Measurements from ENCODE around the gene TBL1X.

GRCh38 chrX:9785944-9786797, 321.3 kb downstream of the TBL1X start, which contains the start of gene SHROOM2:
- TF ChIP-seq ETV5 (CRISPR knock-in tag; IDR thresholded peaks at IDR 0.05; ENCODE audit: borderline replicate concordance), result no peak
- TF ChIP-seq KDM6A (CRISPR knock-in tag; IDR thresholded peaks at IDR 0.05; ENCODE audit: low read depth), result no peak
- TF ChIP-seq ZNF382 (CRISPR knock-in tag; IDR thresholded peaks at IDR 0.05; ENCODE audit: borderline replicate concordance), result no peak
